HG03097 (cell line): Measurements from ENCODE around the gene DHRS12.

Source experiments
- ATAC-seq: cut with Tn5 transposase; IDR thresholded peaks from one replicate; pipeline ENCODE4 v1.9.1; 2021; ENCODE audit not compliant: unreplicated experiment, low FRiP score

Gene DHRS12

DNA sequence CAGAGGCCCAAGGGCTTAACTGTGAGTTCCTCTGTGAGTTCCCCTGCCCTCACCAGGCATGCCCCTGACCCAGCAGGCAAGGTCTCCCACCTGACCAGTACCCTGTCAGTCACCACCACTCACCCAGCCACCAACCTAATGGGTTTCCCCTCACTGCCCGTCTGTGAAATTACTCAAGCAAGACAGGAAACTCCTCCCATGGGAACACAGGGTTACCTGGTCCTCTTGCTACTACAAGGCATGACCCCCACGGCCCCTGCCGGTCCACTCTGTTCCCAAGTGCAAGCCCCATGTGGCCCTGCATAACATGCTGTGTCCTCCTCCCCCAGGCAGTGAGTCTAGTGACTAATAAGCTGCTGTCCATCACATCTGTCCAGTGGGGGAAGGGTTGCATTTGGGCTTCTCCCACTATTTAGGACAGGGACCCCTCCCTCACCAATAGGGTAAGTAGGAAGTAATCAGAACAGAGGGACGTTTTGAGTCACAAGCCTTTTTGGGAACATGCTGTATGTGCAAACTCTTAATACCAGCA is 8.0 kb upstream of the DHRS12 start:
- ATAC-seq, result no peak

DNA sequence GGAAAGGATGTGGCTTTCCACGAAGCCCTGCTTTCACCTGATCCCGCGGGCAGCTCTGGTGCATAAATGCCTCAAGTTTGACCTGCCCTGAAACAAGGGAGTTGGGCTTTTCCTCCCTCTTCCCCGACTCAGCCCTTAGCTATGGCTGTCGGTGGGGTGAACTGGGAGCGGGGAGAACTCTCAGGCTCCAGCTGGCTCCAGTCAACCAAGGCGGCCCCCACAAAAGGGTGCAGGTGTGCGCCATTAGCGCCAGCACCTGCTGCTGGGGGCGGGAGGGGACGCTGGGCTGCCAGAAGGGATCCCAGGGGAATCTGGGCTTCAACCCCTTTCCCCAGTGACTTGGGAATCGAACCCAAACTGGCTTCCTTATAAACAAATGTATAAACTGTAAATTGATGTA is 7.1 kb upstream of the DHRS12 start:
- no peak for ATAC-seq

DNA sequence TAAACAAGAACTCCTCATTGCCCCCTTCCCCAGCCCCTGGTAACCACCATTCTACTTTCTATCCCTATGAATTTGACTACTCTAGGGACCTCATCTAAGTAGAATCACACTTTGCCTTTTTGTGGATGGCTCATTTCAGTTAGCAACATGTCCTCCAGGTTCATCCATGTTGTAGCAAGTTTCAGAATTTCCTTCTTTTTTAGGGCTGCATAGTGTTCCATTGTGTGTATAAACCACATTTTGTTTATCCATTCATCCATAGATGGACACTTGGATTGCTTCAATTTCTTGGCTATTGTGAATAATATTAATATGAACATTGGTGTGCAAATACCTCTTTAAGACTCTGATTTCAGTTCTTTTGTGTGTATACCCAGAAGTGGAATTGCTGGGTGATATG is 4.8 kb upstream of the DHRS12 start:
- no peak for ATAC-seq

DNA sequence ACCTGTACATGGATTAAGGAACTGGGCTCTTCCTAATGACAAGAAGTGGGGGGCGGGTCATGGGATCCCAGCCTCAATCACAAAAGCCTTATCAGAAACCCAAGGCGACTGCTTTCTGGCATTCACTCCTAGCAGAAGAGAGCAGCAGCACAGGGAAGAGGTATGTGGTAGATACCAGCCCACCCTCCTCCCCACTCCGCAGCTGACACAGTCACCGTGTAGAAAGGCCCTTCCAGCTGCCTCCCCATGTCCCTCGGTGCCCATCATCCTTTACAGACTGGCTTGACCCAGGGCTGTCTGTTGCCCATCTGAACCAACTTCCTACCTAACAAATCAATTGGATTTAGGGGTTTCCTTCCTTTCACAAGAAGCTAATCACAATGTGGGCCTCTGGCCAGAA is 3.1 kb upstream of the DHRS12 start:
- no peak for ATAC-seq

DNA sequence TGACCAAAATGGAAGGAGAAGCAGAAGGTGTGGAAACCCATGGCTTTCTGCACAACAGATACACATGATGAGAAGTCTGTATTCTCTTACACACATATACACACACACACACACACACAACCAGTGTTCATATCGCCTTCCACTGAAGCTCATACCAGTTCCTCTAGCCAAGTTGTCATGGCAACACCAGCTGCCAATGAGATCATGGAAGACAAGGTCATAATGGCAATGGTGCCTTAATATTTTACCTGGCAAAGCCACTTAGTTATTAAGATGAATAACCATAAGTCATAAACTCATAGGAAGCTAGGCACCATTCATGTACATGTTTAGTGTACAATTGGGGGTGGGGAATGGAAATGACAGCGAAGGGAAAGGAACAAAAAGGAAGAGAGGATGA is 2.6 kb upstream of the DHRS12 start:
- no peak for ATAC-seq

DNA sequence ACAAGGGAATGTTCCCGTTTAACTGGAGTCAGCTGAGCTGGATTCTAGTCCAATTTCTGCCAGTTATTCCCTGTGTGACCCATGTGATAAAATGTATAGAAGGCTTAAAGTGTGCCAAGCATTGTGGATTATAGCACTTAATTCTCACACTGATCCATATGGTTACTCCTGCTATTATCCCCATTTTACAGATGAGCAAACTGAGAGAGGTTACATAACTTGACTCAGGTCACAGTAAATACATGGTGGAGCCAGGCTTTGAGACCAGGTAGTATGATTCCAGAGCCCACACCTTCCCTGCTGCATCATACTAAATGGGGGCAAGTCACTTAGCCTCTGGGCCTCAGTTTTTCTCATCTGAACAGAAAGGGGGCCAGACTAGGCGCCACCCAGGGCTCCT is 2.0 kb upstream of the DHRS12 start:
- no peak for ATAC-seq

DNA sequence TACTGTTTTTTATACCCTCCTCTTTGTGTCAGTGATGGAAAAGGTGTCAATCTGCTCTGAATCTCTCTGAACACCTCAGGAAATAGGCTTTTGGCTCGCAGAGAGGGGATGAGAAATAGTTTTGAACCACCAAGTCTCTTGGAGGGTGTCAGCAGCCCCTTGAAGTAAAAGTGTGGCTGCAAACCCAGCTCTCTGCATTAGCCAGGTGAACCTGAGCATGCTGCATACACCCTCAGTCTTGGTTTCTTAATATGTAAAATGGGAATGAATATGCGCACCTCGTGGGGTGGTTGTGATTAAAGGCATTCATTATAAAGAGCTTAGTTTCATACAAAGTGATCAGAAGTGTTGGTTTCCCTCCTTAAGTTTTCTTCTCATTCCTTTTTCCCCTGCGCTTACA is 1.4 kb upstream of the DHRS12 start:
- ATAC-seq, result no peak

DNA sequence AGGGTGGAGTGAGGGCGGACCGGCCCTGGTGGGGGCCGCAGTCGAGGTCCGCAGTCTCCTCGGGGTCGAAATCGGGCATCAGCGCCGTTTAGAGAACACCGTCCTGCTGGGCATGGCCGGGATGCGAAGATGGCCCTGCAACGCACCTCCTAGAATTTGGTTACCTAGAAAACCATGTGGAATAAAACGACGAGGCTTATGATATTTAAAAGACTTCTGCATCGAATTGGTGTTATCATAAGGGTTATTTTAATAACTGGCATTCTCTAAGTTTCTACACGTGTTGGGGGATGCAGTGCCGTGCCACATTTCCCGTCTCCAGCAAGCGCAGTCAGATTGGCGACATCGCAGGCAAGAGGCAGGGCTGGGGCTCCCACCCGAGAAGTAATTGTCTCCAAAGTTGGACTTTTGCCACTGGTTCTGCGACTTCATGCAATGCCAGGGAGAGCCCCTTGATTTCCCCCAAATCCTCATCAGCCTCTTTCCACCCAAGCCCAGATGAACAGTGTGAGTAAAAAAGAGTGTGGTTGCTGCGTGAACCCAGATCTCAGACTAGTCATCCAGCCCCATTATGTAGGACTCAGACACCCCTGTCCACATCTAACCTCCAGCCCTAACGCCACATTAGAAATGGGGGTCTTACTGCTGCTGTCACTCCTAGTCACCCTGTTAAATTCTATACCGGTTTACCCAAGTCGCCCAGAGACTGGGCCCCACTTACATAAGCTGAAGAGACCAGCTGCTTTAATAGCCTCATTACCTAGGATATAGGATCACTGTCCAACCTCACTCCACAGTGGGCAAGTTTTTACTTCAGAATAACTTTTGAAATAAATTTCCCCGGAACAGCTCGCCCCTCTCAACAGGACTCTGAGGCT is 571 bp upstream of the DHRS12 start:
- no peak for ATAC-seq

DNA sequence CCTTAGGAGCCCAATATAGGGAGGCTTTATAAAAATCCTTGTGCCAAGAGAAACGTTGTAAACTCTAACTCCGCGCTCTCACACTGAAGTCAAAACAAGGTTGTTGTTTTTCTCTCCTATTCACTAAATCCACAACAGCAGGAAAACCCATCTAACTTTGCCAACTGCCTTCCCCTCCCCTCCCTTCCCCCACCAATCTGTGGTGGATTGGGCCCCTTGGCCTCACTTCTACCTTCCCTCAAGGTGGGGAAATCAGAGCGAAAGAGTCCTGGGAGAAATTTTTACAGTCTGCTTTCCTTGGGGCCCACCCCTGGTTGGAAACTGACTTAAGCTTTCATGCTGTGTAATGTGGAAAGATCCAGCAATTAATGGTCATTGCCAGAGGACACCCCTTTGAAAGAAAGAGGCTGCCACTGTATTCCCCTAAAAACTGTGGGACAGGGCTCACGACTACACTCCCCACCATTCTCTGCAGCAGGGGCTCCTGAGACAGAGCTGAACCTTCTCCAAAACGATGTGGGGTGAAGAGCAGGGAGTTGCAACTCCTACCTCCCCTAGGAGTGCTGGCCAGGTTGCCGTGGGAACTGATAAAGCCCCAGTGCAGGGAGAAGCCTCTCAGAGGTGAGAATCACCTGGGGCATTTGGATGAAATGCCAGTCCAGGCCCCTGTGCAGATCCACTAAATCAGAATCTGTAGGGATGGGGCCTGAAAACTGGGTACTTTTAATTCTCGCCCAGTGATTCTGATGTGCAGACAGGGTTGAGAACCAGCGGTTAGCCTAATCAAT is 1.1 kb downstream of the DHRS12 start:
- no peak for ATAC-seq

DNA sequence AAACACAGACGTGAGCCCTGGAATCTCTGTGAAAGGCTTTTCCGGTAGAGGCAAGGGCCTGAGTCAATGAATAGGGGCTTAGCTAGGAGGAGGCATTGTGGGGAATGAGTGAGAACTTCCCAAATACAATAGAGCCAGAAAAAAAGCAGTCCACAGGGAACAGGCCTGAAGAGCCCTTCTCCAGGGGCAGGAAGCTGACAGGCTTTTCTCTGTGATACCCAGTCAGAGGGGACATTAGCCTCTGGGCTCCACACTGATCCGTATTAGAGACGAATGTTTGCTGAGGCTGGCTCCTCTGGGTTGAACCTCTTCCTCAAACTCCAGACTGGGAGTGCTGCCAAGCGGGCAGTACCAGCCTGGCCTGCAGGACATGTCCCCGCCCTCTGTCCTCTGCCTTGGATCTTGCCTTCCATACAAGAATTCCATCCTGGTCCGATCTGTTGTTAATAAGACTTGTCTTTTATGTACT is 2.3 kb downstream of the DHRS12 start:
- ATAC-seq, result no peak

DNA sequence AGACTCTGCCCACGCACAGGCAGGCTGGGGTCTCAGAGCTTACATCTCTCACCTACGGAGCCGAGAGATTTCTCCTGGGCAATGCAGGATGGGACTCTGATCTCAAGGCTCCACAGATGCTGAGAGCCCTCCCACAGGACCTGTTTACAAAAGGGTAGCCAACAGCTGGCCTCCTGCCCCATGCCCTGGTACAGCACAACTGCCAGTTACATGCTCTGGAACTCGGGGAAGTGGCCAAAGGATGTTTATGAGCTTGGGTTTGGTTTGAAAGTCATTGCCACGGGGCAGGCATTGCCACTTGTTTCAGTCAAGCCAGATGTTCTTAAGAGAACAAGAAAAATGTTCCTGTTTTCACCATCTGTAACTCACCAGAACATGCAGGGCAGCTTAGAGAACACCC is 3.5 kb downstream of the DHRS12 start:
- ATAC-seq, result no peak

DNA sequence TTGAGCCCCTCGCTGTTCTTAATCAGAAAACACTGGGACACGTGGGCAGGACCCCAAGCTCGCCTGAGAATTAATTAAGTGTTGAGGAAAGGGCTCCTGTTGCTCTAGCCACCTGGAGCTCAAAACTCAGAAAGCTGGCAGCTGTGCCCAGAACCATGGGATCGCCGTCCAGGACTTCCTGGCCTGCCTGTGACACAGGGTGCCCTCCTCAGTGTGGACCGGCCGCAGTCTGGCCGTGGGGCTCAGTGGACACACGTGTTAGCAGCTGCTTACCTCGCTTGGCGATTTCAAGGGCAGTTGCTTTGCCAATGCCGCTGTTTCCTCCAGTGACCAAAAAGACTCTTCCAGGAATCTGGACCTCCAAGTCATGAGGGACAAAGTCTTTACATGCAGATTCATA is 4.7 kb downstream of the DHRS12 start:
- ATAC-seq, result no peak

DNA sequence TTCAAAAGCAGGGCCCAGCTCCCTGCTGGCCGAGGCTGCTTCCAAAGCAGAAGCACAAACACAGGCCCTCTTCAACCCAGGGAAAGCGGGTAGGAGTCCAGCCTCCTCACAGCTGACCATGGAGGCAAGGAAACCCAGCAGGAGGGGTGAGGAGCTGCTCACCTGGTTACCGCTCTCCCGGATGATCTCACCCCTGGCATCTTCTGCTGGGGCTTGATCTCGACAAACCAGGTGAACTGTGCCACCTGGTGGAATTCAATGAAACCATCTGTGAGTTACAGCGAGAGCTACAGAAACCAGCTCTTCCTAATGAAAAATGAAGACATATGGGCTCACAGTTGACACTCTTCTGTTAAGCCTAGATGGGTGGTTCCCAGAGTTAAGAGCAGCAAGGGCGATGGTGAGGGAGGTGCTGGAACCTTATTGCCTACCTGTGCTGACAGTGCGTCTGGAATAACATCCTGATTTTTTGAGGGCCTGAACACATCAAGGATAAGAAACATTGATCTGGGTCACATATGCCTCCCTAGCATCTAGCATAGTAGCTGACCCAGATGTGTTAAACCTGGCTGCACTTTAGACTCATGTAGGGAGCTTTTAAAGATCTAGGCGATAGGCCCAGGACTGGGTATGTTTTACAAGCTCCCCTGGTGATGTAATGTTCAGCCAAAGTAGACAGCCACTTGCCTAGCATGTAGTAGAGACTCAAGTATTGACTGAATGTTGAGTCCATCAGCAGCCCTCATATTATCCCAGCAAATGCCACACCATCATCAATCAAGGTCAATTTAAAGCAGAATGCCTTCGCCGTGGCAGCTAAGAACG is 6.1 kb downstream of the DHRS12 start:
- no peak for ATAC-seq

DNA sequence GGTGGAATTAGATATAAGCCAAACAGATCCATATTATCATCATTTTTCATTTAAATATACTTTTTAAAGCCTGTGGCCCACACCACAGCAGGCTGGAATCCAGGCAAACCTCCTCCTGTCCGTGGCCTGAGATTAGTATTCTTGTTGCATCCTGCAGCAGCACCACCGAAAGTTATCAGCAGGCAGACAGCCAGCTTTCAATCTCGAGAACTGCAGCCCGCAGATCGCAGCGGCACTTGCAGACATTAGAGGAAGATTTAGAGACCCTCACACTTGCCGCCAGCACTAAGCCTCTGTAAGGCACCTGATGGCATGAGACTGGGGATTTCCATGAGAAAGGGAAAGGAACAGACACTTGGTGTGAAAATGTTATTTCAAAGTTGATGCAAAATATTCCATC is 7.4 kb downstream of the DHRS12 start:
- no peak for ATAC-seq

DNA sequence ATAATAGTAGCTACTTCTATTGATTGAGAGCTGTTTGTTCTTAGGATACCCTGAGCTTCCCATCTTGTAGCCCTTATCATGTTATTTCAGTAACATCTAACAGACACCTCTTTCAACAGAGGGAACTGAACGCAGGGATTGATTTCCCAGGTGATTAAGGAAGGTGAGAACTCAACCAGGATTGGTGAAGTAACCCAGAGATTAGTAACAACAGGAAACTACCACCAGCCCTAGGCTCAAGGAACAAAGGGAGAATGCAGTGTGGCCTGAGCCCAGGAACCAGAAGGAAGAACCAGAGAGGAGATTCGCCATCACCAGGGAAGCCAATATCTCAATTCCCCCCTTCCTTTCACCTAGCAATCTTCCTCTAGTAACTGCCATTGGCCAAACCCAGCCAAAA is 8.5 kb downstream of the DHRS12 start:
- no peak for ATAC-seq

DNA sequence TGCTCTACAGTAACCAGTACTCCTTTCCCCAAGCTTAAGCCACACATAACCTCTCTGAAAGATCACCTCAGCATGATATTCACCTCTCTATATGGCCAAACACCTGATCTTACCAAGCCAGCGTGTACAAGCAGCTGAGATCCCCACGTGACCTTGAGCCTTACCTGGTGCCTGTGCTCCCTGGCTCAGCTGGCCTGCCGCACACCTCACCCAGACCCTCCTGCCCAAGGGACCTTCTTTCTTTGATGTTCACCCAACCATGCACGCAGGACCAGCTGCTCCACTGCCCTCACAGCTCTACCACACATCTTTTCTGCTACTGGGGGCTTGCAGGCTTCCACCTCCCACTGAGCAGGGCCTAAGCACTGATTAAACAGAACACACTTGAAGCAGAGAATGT is 9.0 kb downstream of the DHRS12 start:
- no peak for ATAC-seq

DNA sequence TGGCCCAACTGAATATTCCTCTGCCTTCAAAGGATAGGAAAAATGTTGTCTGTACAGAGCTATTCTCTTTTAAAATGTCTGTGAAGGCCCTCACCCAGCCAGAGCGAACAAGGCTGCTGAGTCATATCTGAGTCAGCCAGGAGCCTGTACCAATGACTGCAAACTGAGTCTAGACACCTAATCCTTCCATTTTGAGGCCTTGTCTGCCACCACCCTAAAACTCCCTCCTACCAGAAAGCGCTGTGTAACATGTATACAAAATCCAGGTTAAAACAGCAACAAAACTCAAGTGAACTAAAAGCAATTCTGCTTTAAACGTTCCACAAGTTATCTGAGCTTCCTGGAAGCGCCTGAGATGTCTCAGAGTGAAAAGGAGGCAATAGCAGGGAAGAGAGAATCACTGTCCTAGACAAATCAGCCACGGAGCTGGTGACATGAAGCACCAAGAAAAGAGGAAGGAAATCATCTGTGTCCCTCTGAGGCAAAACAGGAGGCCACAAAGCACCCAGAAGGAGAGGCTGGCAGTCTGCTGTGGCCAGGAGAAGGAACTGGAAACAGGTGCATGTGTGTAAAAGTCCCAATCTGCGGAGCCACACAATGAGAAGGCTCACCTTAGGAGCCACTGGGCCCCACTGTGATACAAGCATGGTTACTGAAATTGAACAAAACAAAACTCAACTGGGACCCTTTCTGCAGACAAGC is 10.2 kb downstream of the DHRS12 start:
- ATAC-seq, result no peak

DNA sequence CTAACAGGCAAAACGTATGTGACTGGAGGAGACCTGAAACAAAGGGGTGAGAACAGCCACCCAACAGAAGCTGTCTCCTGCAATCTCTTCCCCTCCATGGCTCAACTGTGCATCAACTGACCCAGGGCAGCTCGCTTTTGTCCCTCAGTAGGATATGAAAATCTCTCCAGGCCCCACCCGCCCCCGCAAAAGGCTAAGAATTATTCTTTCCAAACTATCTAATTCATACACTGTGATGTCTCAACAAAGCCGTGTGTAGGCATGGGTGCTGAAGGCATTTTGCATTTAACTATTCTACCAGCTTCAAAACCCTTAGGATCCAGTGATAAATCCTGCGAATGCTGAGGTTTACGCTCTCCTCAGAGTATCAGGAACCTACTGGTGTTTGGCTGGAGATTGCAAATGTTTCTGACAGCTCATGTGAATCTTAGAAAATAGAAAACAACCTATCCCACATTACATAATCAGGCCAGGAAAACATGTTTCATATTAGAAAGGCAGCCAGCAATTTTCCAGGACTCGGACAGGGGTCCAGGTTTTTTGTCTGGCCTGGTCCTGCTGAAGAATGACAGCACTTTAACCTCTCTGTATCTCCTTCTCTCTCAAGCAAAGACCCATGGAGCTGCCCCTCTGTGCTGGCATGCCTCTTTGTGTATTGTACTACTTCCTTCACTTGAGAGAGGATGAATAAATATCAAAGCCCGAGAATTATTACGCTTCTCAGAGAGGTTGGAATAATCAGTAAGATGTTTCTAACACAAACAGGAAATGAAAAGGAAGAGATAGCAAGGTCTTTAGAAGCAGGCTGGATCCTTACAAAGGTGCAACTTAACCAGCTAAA is 17.3 kb downstream of the DHRS12 start:
- no peak for ATAC-seq

DNA sequence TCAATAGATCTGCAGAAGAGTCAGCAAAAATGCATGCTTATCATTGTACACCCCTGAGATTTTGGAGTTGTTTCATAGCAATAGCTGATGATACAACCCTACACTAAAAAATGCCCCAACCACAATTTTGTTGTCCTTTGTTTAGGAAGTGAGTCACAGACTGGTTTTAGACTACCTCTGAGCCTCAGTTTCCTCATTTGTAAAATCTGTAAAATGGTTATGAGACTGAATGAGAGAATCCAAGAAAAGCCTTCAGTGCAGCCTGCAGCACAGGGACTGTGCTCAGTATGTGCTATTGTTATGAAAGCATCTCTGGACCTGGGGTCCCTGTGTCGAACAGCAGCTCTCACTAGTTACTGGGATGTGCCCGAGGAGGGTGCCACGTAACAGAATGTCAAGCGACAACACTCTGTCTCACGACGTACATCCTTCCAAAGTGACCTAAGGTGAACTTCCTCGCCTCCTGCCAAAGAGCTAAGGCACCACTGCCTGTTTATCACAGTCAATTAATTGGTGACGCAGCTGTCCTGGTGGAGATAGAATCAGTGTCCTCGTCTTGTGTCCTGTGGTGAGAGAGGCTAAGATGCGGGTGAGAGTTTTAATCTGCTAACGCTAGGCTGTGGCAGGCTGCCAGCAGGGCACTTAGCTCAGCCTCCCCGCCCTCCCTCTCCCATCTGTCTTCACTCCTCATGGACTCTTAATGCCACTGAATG is 18.1 kb downstream of the DHRS12 start:
- ATAC-seq, result no peak
